Measurements from ENCODE around the gene PTPN21.

The PTPN21 gene

GRCh38 chr14:88488081-88488480 is 66.7 kb downstream of the PTPN21 start:
- no peak for TF ChIP-seq CTCF (conservative IDR thresholded peaks at IDR 0.05; ENCODE audit: low read depth, low read length)
- no peak for DNase-seq (ENCODE audit: low read depth)

GRCh38 chr14:88482524-88482923 is 72.3 kb downstream of the PTPN21 start:
- no peak overlapping the region for H3K4me3 ChIP-seq (ENCODE audit: low read length)
- TF ChIP-seq CTCF (conservative IDR thresholded peaks at IDR 0.05; ENCODE audit: low read depth, low read length): no peak
- no peak for DNase-seq (ENCODE audit: low read depth)

More at GRCh38 chr14:88488081-88488480, 66.7 kb downstream of the PTPN21 start:
- H3K4me3 ChIP-seq (ENCODE audit: low read length): no peak overlapping the region

- no peak overlapping the region for H3K4me3 ChIP-seq (ENCODE audit: low read length)
- TF ChIP-seq CTCF (conservative IDR thresholded peaks at IDR 0.05; ENCODE audit: low read depth, low read length): no peak
- DNase-seq (ENCODE audit: low read depth): no peak
These were observed 73.0 kb downstream of the PTPN21 start for GRCh38 chr14:88481794-88482193.

GRCh38 chr14:88481059-88481458 is 73.7 kb downstream of the PTPN21 start:
- no peak overlapping the region for H3K4me3 ChIP-seq (ENCODE audit: low read length)
- DNase-seq (ENCODE audit: low read depth): no peak
- no peak for TF ChIP-seq CTCF (conservative IDR thresholded peaks at IDR 0.05; ENCODE audit: low read depth, low read length)

GRCh38 chr14:88479574-88479987 is 75.2 kb downstream of the PTPN21 start:
- TF ChIP-seq CTCF (conservative IDR thresholded peaks at IDR 0.05; ENCODE audit: low read depth, low read length): no peak
- no peak for DNase-seq (ENCODE audit: low read depth)
- H3K4me3 ChIP-seq (ENCODE audit: low read length): no peak overlapping the region

- no peak for DNase-seq (ENCODE audit: low read depth)
- TF ChIP-seq CTCF (conservative IDR thresholded peaks at IDR 0.05; ENCODE audit: low read depth, low read length): no peak
- H3K4me3 ChIP-seq (ENCODE audit: low read length): no peak overlapping the region
These were observed 75.9 kb downstream of the PTPN21 start for GRCh38 chr14:88478931-88479330.

GRCh38 chr14:88477513-88478250 is 77.1 kb downstream of the PTPN21 start:
- TF ChIP-seq CTCF (conservative IDR thresholded peaks at IDR 0.05; ENCODE audit: low read depth, low read length): no peak
- DNase-seq (ENCODE audit: low read depth): no peak

More at GRCh38 chr14:88477513-88478250, 77.1 kb downstream of the PTPN21 start:
- H3K4me3 ChIP-seq (ENCODE audit: low read length): no peak overlapping the region

Data from retinal pigment epithelial cell (primary cell).